Measurements from ENCODE around the gene UGT2B17. TPM values are rescaled to one million over a fixed set of nuclear protein-coding genes. Genes with fewer than 3 reads are reported as not detected.
"Not testable (repeated sequence)": the region's sequence is repeated elsewhere in the genome, so short reads cannot be mapped to it uniquely, and the experiment has no call there.

The UGT2B17 gene
- total RNA-seq, 2 experiments from 2014 or later = not detected

GRCh38 chr4:68569466-68570121 is 6.5 kb downstream of the UGT2B17 start:
- CTCF ChIA-PET = no interaction called here

GRCh38 chr4:68569036-68569435 is 7.1 kb downstream of the UGT2B17 start:
- CTCF ChIA-PET, POLR2A ChIA-PET: not testable (repeated sequence)

More at GRCh38 chr4:68569466-68570121, 6.5 kb downstream of the UGT2B17 start:
- POLR2A ChIA-PET = no interaction called here

DNA sequence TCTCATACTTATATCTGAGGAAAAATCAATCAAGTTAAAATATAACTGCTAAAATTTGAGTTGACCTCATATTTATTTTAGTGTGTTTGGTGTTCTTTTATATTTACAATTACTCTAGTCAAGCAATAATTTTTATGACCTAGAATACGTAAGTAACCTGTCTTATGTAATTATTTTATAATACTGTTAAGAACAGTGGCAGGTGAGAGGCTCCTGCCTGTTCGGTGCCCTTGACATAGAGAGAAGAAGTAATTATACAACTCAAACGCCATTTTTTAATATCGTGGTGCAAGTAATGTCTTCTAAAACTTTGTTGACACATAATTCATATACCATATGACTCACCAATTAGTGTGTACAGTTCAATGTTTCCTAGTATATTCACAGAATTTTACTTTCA is 7.6 kb downstream of the UGT2B17 start:
- POLR2A ChIA-PET, CTCF ChIA-PET: not testable (repeated sequence)

DNA sequence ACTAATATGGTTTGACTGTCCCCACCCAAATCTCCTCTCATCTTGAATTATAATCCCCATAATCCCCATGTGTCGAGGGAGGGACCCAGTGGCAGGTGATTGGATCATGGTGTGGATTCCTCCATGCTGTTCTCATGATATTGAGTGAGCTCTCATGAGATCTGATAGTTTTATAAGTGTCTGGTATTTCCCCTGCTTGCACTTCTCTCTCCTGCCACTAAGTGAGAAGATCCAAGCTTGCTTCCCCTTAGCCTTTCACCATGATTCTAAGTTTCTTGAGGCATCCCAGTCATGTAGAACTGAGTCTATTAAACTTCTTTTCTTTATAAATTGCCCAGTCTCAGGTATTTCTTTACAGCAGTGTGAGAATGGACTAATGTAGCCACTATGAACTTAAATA is 9.8 kb downstream of the UGT2B17 start:
- POLR2A ChIA-PET, CTCF ChIA-PET: not testable (repeated sequence)

DNA sequence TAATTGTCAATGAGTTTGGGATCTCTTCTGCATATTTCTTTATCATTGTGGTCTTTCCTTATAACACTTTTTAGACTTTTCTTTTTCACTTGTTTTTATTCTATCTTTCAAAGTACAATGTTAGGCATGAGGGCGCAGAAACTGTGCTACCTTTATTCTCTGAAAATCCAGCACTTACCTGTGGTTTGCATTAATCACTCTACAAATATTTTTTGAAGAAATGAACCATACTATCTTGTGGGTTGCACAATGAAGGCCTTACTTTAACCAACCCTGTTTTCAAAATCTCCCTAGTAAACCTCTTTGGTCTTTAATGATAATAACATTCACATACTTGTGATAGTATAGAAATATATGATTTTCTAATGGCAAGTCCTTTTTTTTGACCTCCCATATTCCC is 11.0 kb downstream of the UGT2B17 start:
- POLR2A ChIA-PET, CTCF ChIA-PET: not testable (repeated sequence)

- POLR2A ChIA-PET, CTCF ChIA-PET: not testable (repeated sequence)
Observed at GRCh38 chr4:68560364-68561070, 15.6 kb downstream of the UGT2B17 start.

GRCh38 chr4:68553830-68554229 is 22.3 kb downstream of the UGT2B17 start:
- POLR2A ChIA-PET, CTCF ChIA-PET: not testable (repeated sequence)

GRCh38 chr4:68552818-68553811 is 23.0 kb downstream of the UGT2B17 start:
- CTCF ChIA-PET = not testable (repeated sequence)

GRCh38 chr4:68542742-68543141 is 33.4 kb downstream of the UGT2B17 start:
- CTCF ChIA-PET, POLR2A ChIA-PET: not testable (repeated sequence)

More at GRCh38 chr4:68552818-68553811, 23.0 kb downstream of the UGT2B17 start:
- POLR2A ChIA-PET = not testable (repeated sequence)

DNA sequence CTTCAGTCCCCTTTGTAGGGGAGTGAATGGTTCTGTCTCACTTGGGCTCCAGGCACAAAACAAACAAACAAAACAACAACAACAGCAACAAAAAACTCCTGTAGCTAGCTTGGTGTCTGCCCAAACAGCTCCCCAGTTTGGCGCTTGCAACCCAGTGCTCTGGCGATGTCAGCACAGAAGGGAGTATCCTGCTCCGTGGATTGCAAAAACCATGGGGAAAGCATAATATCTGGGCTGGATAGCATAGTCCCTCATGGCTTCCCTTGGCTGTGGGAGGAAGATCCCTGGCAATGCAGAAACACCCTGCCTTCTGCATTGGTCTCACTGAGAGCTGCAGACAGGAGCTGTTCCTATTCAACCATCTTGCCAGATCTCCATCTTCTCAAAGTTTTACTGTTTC is 39.7 kb downstream of the UGT2B17 start:
- CTCF ChIA-PET = no interaction called here
- POLR2A ChIA-PET = no interaction called here

GRCh38 chr4:68535974-68536373 is 40.1 kb downstream of the UGT2B17 start:
- POLR2A ChIA-PET = no interaction called here
- CTCF ChIA-PET = no interaction called here

GRCh38 chr4:68522232-68522631 is 53.9 kb downstream of the UGT2B17 start:
- POLR2A ChIA-PET, CTCF ChIA-PET: not testable (repeated sequence)

- ChIA-PET CTCF (no interaction called here), POLR2A (no interaction called here)
Observed at GRCh38 chr4:68520985-68521384, 55.1 kb downstream of the UGT2B17 start.

DNA sequence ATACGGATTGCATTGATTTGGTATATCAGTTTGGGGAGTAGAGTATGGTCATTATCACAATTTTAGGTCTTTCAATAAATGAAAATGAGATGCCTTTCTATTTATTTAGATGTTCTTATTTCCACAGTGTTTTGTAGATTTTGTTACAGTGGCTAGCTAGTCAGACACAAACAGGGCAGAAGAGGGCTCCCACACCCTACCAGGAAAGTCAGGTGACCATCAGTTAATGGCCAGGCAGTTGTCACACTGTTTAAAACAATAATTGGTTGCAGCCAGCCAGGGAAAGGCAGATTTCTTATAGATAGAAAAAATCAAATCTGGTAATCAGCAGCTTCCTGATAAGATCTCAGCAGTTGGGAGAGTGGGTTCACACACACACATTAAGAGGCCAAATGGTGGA is 57.2 kb downstream of the UGT2B17 start:
- ChIA-PET POLR2A (no interaction called here), CTCF (no interaction called here)

- POLR2A ChIA-PET, CTCF ChIA-PET: not testable (repeated sequence)
Observed at GRCh38 chr4:68505452-68505851, 70.7 kb downstream of the UGT2B17 start.

DNA sequence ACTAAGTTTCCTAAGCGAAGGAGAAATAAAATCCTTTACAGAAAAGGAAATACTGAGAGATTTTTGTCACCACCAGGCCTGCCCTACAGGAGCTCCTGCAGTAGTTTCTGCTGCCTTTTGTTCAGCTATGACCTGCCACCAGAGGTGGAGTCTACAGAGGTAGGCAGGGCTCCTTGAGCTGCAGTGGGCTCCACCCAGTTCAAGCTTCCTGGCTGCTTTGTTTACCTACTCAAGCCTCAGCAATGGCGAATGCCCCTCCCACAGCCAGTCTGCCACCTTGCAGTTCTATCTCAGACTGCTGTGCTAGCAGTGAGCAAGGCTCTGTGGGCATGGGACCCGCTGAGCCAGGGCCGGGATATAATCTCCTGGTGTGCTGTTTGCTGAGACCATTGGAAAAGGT is 71.3 kb downstream of the UGT2B17 start:
- POLR2A ChIA-PET, CTCF ChIA-PET: not testable (repeated sequence)

DNA sequence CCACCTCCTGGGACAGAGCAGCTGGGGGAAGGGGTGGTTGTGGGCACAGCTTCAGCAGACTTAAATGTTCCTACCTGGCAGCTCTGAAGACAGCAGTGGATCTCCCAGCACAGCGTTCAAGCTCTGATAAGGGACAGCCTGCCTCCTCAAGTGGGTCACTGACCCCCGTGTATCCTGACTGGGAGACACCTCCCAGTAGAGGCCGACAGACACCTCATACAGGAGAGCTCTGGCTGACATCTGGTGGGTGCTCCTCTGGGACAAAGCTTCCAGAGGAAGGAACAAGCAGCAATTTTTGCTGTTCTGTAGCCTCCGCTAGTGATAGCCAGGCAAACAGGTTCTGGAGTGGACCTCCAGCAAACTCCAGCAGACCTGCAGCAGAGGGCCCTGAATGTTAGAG is 72.7 kb downstream of the UGT2B17 start:
- CTCF ChIA-PET, POLR2A ChIA-PET: not testable (repeated sequence)

GRCh38 chr4:68499021-68499420 is 77.1 kb downstream of the UGT2B17 start:
- CTCF ChIA-PET = no interaction called here

DNA sequence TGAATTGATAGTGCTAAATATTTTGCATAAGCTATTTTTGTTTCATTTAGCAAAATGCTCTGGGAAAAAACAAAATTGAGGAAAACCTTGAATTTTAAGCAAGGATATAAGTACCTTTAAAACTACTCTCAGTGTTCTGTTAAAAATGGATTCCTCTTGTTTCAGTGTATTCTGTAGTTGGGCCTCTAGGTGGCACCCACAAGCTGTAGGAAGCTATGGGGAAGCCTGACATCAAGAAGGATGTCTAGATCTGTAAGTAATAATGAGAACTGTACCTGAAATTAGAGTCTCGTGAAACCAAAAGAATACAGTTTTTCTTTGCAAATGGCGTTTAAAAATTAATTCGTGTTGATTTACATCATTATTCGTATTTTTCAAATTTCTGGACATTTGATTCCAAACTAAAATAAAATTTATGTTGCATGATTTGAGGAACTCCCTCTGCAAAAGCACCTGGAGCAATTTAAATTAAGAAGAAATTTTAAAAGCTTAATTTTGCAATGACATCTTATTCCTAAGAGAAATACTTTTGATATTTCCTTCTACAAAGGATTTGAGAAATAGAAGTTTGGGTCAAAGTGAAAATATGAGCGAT is 77.6 kb downstream of the UGT2B17 start:
- CTCF ChIA-PET = no interaction called here
- POLR2A ChIA-PET = no interaction called here

More at GRCh38 chr4:68499021-68499420, 77.1 kb downstream of the UGT2B17 start:
- POLR2A ChIA-PET = no interaction called here

DNA sequence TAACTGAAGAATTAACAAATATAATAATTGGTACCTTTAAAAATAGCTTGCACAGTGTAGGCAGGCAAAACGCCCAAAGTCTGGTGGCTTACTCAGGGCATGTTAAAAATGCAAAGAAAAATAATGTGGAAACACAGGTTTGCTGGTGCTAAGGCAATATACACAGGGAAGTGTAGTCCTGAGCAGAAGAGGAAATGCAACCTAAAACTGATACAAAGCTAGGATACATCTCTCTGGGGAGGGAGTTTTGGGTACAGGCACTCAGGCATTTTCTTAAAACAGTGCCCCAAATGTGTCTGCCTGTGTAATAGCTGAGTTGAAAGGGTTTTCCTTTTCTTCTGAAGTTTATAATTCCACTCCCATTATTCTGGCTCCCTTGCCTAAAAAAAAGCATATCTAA is 81.4 kb downstream of the UGT2B17 start:
- CTCF ChIA-PET = no interaction called here
- POLR2A ChIA-PET = no interaction called here

Measured in activated CD8-positive, alpha-beta memory T cell treated with anti-CD3 and anti-CD28 coated beads for 36 hours (primary cell).